ENCODE measurements around the gene TBL1X.

The TBL1X gene

GRCh38 chrX:9634551-9634950 is 169.7 kb downstream of the TBL1X start:
- Mint-ChIP-seq H3K27me3 (no peaks in the 10 kb centered on the region), H3K36me3 (peaks cover 3% of the 10 kb centered on the region), H3K27ac (no peak overlapping the region), H3K4me3 (no peak overlapping the region), H3K9me3 (no peaks in the 10 kb centered on the region), H3K4me1 (peaks cover 39% of the 10 kb centered on the region)

GRCh38 chrX:9635368-9635767 is 170.5 kb downstream of the TBL1X start:
- H3K36me3 Mint-ChIP-seq, result peaks cover 3% of the 10 kb centered on the region
- no peak overlapping the region for H3K27ac Mint-ChIP-seq
- H3K9me3 Mint-ChIP-seq, result no peaks in the 10 kb centered on the region
- H3K4me3 Mint-ChIP-seq, result no peak overlapping the region
- peaks cover 39% of the 10 kb centered on the region for H3K4me1 Mint-ChIP-seq
- no peaks in the 10 kb centered on the region for H3K27me3 Mint-ChIP-seq

GRCh38 chrX:9635803-9636202 is 170.9 kb downstream of the TBL1X start:
- H3K9me3 Mint-ChIP-seq, result no peaks in the 10 kb centered on the region
- no peak overlapping the region for H3K4me3 Mint-ChIP-seq
- peaks cover 3% of the 10 kb centered on the region for H3K36me3 Mint-ChIP-seq
- H3K27me3 Mint-ChIP-seq, result no peaks in the 10 kb centered on the region
- H3K4me1 Mint-ChIP-seq, result peaks cover 39% of the 10 kb centered on the region
- H3K27ac Mint-ChIP-seq, result no peak overlapping the region

- Mint-ChIP-seq H3K4me3 (no peak overlapping the region), H3K27ac (no peak overlapping the region), H3K27me3 (no peaks in the 10 kb centered on the region), H3K36me3 (no peaks in the 10 kb centered on the region), H3K9me3 (no peaks in the 10 kb centered on the region), H3K4me1 (peaks cover 46% of the 10 kb centered on the region)
Measured at GRCh38 chrX:9638871-9639270, 174.0 kb downstream of the TBL1X start.

GRCh38 chrX:9642270-9642995 is 177.6 kb downstream of the TBL1X start:
- peak overlapping the region; percentile 30 for H3K27ac Mint-ChIP-seq

GRCh38 chrX:9643807-9644206 is 178.9 kb downstream of the TBL1X start:
- Mint-ChIP-seq H3K27ac (no peak overlapping the region), H3K4me3 (no peak overlapping the region), H3K9me3 (no peaks in the 10 kb centered on the region)

More at GRCh38 chrX:9642270-9642995, 177.6 kb downstream of the TBL1X start:
- no peak overlapping the region for H3K4me3 Mint-ChIP-seq
- no peaks in the 10 kb centered on the region for H3K36me3 Mint-ChIP-seq
- H3K9me3 Mint-ChIP-seq, result no peaks in the 10 kb centered on the region
- H3K27me3 Mint-ChIP-seq, result no peaks in the 10 kb centered on the region
- peaks cover 47% of the 10 kb centered on the region for H3K4me1 Mint-ChIP-seq

GRCh38 chrX:9644335-9644734 is 179.5 kb downstream of the TBL1X start:
- H3K9me3 Mint-ChIP-seq, result no peaks in the 10 kb centered on the region
- H3K4me1 Mint-ChIP-seq, result peaks cover 32% of the 10 kb centered on the region
- no peaks in the 10 kb centered on the region for H3K36me3 Mint-ChIP-seq
- H3K27me3 Mint-ChIP-seq, result no peaks in the 10 kb centered on the region
- H3K27ac Mint-ChIP-seq, result peak overlapping the region; percentile 46
- no peak overlapping the region for H3K4me3 Mint-ChIP-seq

More at GRCh38 chrX:9643807-9644206, 178.9 kb downstream of the TBL1X start:
- no peaks in the 10 kb centered on the region for H3K27me3 Mint-ChIP-seq
- H3K36me3 Mint-ChIP-seq, result no peaks in the 10 kb centered on the region
- H3K4me1 Mint-ChIP-seq, result peaks cover 38% of the 10 kb centered on the region

- no peaks in the 10 kb centered on the region for H3K9me3 Mint-ChIP-seq
- no peak overlapping the region for H3K4me3 Mint-ChIP-seq
- H3K36me3 Mint-ChIP-seq, result no peaks in the 10 kb centered on the region
- H3K27me3 Mint-ChIP-seq, result no peaks in the 10 kb centered on the region
- peaks cover 29% of the 10 kb centered on the region for H3K4me1 Mint-ChIP-seq
- H3K27ac Mint-ChIP-seq, result no peak overlapping the region
Measured at GRCh38 chrX:9646471-9647224, 181.8 kb downstream of the TBL1X start.

- H3K4me1 Mint-ChIP-seq, result peaks cover 21% of the 10 kb centered on the region
- no peaks in the 10 kb centered on the region for H3K9me3 Mint-ChIP-seq
- H3K27me3 Mint-ChIP-seq, result no peaks in the 10 kb centered on the region
- no peak overlapping the region for H3K4me3 Mint-ChIP-seq
- H3K36me3 Mint-ChIP-seq, result no peaks in the 10 kb centered on the region
- H3K27ac Mint-ChIP-seq, result no peak overlapping the region
Measured at GRCh38 chrX:9647431-9647830, 182.6 kb downstream of the TBL1X start.

GRCh38 chrX:9650091-9650490 is 185.2 kb downstream of the TBL1X start:
- Mint-ChIP-seq H3K27me3 (no peaks in the 10 kb centered on the region), H3K36me3 (peaks cover 4% of the 10 kb centered on the region), H3K4me1 (peaks cover under 1% of the 10 kb centered on the region), H3K4me3 (no peak overlapping the region), H3K9me3 (no peaks in the 10 kb centered on the region), H3K27ac (no peak overlapping the region)

GRCh38 chrX:9651737-9652136 is 186.9 kb downstream of the TBL1X start:
- no peaks in the 10 kb centered on the region for H3K27me3 Mint-ChIP-seq
- H3K36me3 Mint-ChIP-seq, result peaks cover 4% of the 10 kb centered on the region
- no peak overlapping the region for H3K4me3 Mint-ChIP-seq
- H3K9me3 Mint-ChIP-seq, result no peaks in the 10 kb centered on the region
- no peaks in the 10 kb centered on the region for H3K4me1 Mint-ChIP-seq
- H3K27ac Mint-ChIP-seq, result no peak overlapping the region

- no peaks in the 10 kb centered on the region for H3K9me3 Mint-ChIP-seq
- no peak overlapping the region for H3K4me3 Mint-ChIP-seq
- H3K27me3 Mint-ChIP-seq, result no peaks in the 10 kb centered on the region
- peaks cover 9% of the 10 kb centered on the region for H3K36me3 Mint-ChIP-seq
- H3K4me1 Mint-ChIP-seq, result no peaks in the 10 kb centered on the region
- no peak overlapping the region for H3K27ac Mint-ChIP-seq
Measured at GRCh38 chrX:9654929-9655328, 190.1 kb downstream of the TBL1X start.

- no peak overlapping the region for H3K27ac Mint-ChIP-seq
- H3K27me3 Mint-ChIP-seq, result no peaks in the 10 kb centered on the region
- no peaks in the 10 kb centered on the region for H3K4me1 Mint-ChIP-seq
- H3K36me3 Mint-ChIP-seq, result peaks cover 9% of the 10 kb centered on the region
- no peaks in the 10 kb centered on the region for H3K9me3 Mint-ChIP-seq
- no peak overlapping the region for H3K4me3 Mint-ChIP-seq
Measured at GRCh38 chrX:9656277-9656676, 191.4 kb downstream of the TBL1X start.

- Mint-ChIP-seq H3K9me3 (no peaks in the 10 kb centered on the region), H3K4me3 (no peak overlapping the region), H3K27ac (no peak overlapping the region), H3K4me1 (no peaks in the 10 kb centered on the region), H3K27me3 (no peaks in the 10 kb centered on the region), H3K36me3 (peaks cover 9% of the 10 kb centered on the region)
Measured at GRCh38 chrX:9656871-9657270, 192.0 kb downstream of the TBL1X start.

GRCh38 chrX:9657590-9658256 is 192.9 kb downstream of the TBL1X start:
- H3K27me3 Mint-ChIP-seq, result no peaks in the 10 kb centered on the region
- no peak overlapping the region for H3K4me3 Mint-ChIP-seq
- no peaks in the 10 kb centered on the region for H3K4me1 Mint-ChIP-seq
- peaks cover 11% of the 10 kb centered on the region for H3K36me3 Mint-ChIP-seq
- no peak overlapping the region for H3K27ac Mint-ChIP-seq
- H3K9me3 Mint-ChIP-seq, result no peaks in the 10 kb centered on the region

- H3K9me3 Mint-ChIP-seq, result no peaks in the 10 kb centered on the region
- H3K4me1 Mint-ChIP-seq, result no peaks in the 10 kb centered on the region
- no peak overlapping the region for H3K27ac Mint-ChIP-seq
- H3K27me3 Mint-ChIP-seq, result no peaks in the 10 kb centered on the region
- H3K4me3 Mint-ChIP-seq, result no peak overlapping the region
- peaks cover 11% of the 10 kb centered on the region for H3K36me3 Mint-ChIP-seq
Measured at GRCh38 chrX:9658409-9658808, 193.6 kb downstream of the TBL1X start.
